HEK293 (cell line): Measurements from ENCODE around the gene ZNF79.

Source experiments
- CTCF ChIP-seq: fragments of 450-650 bp; formaldehyde crosslinking; IDR thresholded peaks from 2 replicates; pipeline ENCODE4 v1.5.1; 2016; ENCODE audit warnings: missing biosample characterization, missing genetic modification characterization
- HOXD13 ChIP-seq: sonication (generic); formaldehyde crosslinking; IDR thresholded peaks from 2 replicates; pipeline ENCODE4 v1.8.0; 2022; ENCODE audit warnings: missing genetic modification reagents, borderline replicate concordance
- KLF1 ChIP-seq: fragments of 450-650 bp; formaldehyde crosslinking; IDR thresholded peaks from 2 replicates; pipeline ENCODE4 v1.5.1; 2016; ENCODE audit warnings: missing biosample characterization, missing genetic modification characterization
- REST ChIP-seq: fragments of 450-650 bp; formaldehyde crosslinking; IDR thresholded peaks from 2 replicates; pipeline ENCODE4 v1.5.1; 2016; ENCODE audit warnings: missing biosample characterization, missing genetic modification characterization
- SP2 ChIP-seq: fragments of 450-650 bp; formaldehyde crosslinking; IDR thresholded peaks from 2 replicates; pipeline ENCODE4 v1.5.1; 2016; ENCODE audit warnings: missing biosample characterization, missing genetic modification characterization
- ZBTB1 ChIP-seq: fragments of 450-650 bp; formaldehyde crosslinking; IDR thresholded peaks from 2 replicates; pipeline ENCODE4 v1.5.1; 2016; ENCODE audit warnings: missing biosample characterization, missing genetic modification characterization
- ZBTB8A ChIP-seq: fragments of 450-650 bp; formaldehyde crosslinking; IDR thresholded peaks from 2 replicates; pipeline ENCODE4 v1.5.1; 2016; ENCODE audit warnings: missing biosample characterization, missing genetic modification characterization
- ZNF24 ChIP-seq: fragments of 450-650 bp; formaldehyde crosslinking; IDR thresholded peaks from 2 replicates; pipeline ENCODE4 v1.5.1; 2016; ENCODE audit warnings: missing biosample characterization, missing genetic modification characterization
- ZNF266 ChIP-seq: fragments of 450-650 bp; formaldehyde crosslinking; IDR thresholded peaks from 2 replicates; pipeline ENCODE4 v1.5.1; 2016; ENCODE audit warnings: missing biosample characterization, missing genetic modification characterization, low read depth
- ZNF510 ChIP-seq: fragments of 450-650 bp; formaldehyde crosslinking; IDR thresholded peaks from 2 replicates; pipeline ENCODE4 v1.5.1; 2018; ENCODE audit warnings: mild to moderate bottlenecking, missing genetic modification characterization, missing biosample characterization; ENCODE audit not compliant: insufficient replicate concordance
- ZNF529 ChIP-seq: fragments of 450-650 bp; formaldehyde crosslinking; IDR thresholded peaks from 2 replicates; pipeline ENCODE4 v1.5.1; 2017; ENCODE audit warnings: missing genetic modification characterization, missing biosample characterization; ENCODE audit not compliant: insufficient replicate concordance
- ZNF768 ChIP-seq: fragments of 450-650 bp; formaldehyde crosslinking; IDR thresholded peaks from 2 replicates; pipeline ENCODE4 v1.5.1; 2018; ENCODE audit warnings: missing biosample characterization, mild to moderate bottlenecking, missing genetic modification characterization
- ZNF792 ChIP-seq: fragments of 450-650 bp; formaldehyde crosslinking; IDR thresholded peaks from 2 replicates; pipeline ENCODE4 v1.5.1; 2016; ENCODE audit warnings: missing biosample characterization, missing genetic modification characterization
- ZSCAN30 ChIP-seq: fragments of 450-650 bp; IDR thresholded peaks from 2 replicates; pipeline ENCODE4 v1.5.1; 2018; ENCODE audit warnings: missing biosample characterization, mild to moderate bottlenecking, missing genetic modification characterization, moderate library complexity

- TF ChIP-seq CTCF (tag by site-specific recombination) (no peak), HOXD13 (CRISPR knock-in tag) (no peak), REST (tag by site-specific recombination) (no peak), KLF1 (tag by site-specific recombination) (no peak), ZNF529 (tag by site-specific recombination) (no peak), ZNF768 (tag by site-specific recombination) (no peak), SP2 (tag by site-specific recombination) (no peak), ZNF266 (tag by site-specific recombination) (no peak), ZBTB1 (no peak), ZBTB8A (tag by site-specific recombination) (no peak), ZSCAN30 (tag by site-specific recombination) (no peak), ZNF510 (tag by site-specific recombination) (no peak), ZNF24 (tag by site-specific recombination) (no peak), ZNF792 (no peak)
These were observed 25.3 kb downstream of the ZNF79 start for GRCh38 chr9:127449332-127449966.
